ENCODE results near the gene FTL. TPM values are rescaled to one million over a fixed set of nuclear protein-coding genes. Genes with fewer than 3 reads are reported as not detected.

Gene FTL
- polyA plus RNA-seq, 4 donors: 1,558 to 2,525 (median 2,184) TPM

DNA sequence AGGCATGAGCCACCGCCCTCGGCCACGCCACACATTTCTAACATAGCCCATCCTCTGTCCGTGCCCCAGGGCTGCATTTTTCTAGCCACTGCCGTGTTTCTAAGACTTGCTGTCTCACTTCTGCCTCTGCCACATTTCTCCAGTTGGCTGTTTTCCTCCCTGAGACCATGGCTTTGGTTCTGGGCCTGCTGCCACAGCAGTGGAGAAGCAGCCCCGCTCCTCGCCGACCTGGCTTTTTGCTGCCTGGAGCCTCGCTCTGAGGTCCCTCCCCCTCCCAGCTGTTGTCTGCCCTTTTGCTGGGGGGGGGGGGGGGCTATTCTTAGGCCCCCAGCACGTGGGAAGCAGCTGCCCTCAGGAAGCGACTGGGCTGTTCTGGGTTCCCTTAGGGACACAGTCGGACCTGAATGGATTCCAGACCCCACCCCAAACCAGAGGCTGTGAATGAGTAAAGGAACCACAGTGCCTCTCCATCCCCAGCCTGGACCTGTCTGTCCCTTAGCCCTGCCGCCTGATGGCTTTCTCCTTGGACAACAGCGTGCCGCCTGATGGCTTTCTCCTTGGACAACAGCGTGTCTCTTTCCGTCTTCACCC is 24.7 kb downstream of the FTL start:
- no peak for DNase-seq (ENCODE audit: low read depth in 4 of 4, low spot score in 3 of 4)

DNA sequence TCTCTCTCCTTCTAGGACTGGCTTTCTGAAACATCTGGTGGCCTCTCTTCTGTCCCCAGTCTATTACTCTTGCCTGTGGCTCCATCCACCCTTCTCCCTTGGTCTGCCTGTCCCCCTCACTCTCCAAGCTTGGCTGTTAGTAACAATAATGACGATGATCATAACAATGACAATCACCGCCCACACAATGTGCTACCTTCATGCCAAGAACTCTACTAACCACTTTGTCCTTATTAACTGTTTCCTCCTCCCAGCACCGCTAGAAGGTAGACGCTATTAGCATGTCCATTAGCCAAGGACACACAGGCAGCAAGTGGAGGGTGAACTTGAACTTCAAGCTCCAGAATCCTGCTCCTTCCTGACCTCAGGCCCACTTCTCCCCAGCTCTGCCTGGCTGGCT is 25.3 kb downstream of the FTL start:
- DNase-seq (ENCODE audit: low read depth in 4 of 4, low spot score in 3 of 4): no peak

DNA sequence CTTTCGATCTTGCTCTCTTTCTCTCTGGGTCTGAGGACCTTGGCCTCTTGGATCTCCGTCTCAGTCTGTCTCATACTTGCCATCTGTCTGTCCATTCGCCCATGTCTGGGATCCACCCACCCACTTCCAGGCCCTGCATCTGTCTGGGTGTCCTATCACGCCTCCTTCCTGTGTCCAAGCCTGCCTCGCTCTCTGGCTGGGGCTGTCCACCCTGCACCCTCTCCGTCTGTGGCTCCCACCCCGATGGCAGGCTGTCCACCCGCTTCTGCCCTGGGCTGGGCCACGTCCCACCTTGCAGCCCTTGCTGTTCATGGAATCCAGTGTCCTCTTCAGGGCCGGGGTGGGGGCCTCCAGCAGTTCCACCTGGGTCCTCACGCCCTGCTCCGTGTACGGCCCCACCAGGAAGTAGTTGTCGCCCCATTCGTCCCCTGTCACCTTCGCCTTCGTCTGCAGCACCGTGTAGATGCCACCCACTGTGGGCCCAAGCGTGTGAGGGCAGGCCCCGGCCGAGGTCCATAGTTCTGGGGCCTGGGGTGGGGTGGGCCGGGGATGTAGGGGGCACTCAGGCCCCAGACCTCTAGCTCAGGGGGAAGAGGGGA is 26.0 kb downstream of the FTL start:
- DNase-seq (ENCODE audit: low read depth in 4 of 4, low spot score in 3 of 4): no peak

DNA sequence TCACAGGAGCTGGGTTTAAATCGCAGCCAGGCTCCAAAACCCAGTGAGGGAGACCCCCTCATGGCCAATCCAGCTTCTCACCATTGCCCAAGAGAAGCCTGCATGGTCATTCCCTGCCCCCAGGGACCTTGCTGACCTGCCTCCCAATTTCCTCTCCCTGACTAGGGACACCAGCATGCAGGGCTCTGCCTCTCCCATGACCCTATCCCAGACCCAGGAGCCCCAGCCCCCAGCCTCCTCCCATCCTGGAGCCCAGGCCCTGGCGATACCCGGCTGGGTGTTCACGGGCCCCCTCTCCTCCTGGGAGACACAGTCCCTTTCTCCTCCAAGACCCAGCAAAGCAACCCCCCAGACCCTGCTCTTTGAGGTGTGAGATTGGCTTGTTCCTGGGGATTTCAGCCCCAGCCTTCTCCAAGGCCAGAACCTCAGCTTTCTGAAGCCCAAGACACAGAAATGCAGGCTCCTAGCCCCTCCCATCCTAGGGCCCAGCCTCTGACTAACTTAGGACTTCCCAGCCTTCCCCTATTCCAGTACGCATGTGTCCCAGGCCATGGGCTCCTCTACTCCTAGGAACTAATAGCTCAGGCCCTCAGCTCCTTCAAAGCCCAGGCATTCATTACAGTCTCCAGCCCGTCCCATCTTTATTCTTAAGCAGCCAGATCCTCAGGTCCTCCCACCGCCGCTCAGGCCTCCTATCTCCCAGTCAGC is 26.9 kb downstream of the FTL start:
- DNase-seq (ENCODE audit: low read depth in 4 of 4, low spot score in 3 of 4): peak in 2 of 4 donors; percentile 31 to 53

DNA sequence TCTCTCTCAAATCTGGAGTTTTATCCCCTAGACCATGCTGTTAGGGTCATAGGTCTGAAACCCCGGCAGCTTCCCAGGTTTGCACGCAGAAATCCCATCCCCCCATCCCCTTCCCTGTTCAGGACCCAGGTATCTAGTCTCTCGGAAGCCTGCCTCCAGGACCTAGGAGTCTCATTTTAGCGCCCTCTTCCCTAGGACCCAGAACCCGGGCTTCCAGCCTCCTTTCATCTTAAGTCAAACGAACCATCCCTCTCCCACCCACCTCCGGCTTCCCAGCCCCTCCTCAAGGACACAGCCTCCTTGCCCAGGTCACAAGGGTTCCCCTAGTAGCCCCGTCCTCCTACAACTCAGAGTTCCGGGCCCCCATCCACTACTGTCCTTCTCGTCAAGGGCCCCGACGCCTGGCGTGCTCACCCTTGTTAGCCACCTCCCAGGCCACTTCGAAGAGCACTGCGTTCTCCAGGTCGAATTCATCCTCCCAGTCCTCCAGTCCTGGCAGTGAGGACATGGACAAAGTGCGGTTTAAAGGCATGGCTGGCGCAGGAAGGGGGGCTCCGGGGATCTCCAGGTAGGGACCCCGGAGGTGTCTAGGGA is 27.6 kb downstream of the FTL start:
- no peak for DNase-seq (ENCODE audit: low read depth in 4 of 4, low spot score in 3 of 4)

DNA sequence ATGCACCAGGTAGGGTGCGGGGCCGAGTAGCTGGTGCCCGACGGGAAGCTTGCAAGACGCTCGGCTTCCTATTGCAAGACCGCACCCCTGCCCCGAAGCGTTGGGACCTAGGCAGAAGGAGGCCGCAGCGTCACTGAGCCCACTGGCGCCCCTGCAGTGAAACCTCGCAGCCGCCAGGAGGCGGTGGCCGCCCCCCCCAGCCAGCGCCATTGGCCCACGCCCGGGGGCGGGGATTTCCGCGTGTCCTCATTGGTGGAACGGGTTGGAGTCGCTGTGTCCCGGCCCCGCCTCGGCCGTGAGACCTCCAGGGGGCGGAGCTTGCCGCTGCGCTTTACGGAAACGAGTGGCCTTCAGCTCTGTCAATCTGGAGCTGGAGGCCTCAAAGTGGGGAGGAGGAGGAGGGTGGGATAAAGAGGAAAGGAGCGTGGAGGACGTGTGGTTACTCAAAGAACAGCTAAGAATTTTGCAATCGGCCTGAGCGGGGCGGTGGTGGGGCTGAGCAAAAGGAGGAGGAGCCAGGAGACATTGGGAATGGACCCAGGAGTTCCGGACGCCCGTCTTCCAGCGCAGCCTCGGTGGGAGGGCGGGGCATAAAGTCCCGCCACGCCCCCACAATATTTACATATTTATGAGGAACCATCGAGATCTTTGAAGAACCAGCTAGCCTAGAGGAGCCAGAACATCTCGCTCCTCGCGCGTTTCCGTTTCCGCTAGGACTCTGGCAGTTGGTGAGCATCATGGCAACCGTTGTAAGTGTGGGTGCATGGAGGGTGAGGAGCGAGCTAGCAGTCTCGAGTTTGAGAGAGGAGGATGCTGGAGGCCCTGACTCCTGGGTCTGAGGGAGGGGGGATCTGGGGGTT is 28.3 kb downstream of the FTL start, which contains the start of the genes GYS1 and RUVBL2:
Gene GYS1, minus strand, starts transcription at position 135 of the 860 bp plus-strand sequence. CDS start 197 bp downstream, outside the sequence.
Gene RUVBL2, plus strand, starts transcription at position 713 of the 860 bp plus-strand sequence. Its CDS starts 25 bp downstream, at position 738.
- peak; percentile 98 to 99 (median 99) for DNase-seq (ENCODE audit: low read depth in 4 of 4, low spot score in 3 of 4)

DNA sequence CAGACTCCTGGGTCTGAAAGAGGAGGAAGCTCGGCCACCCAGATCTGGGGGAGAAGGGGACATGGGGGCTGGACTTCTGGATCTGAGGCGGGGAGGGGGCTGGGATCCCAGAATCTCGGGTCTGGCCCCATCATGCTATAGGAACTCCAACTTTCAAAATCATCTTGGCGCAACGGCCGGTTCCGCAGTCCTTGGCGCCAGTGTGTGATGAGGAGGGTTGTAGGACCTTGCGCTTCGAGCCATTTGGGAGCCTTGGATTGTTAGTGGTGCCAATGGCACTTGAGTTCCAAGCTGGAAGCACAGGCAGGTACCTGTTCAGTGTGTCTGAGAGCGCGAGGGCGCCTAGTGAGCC is 28.9 kb downstream of the FTL start:
- no peak for DNase-seq (ENCODE audit: low read depth in 4 of 4, low spot score in 3 of 4)

DNA sequence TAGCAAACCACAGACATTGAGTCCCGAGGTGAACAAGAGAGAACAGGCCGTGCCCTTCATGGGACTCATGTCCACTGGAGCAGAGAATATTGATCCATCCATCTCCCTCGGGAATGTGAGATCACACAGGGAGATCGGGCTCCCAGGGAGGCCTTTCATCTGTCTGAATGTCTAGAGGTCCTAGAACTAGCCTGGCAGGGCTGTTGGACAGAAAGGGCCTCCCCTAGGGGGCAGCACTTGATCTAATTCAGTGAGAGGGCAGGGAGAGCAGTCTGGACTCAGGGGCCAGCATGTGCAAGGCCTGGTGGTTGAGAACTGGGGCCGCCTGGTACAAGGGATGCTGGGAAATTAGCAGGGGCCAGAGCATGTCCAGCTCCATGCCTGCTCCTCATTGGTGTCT is 32.9 kb downstream of the FTL start:
- no peak for DNase-seq (ENCODE audit: low read depth in 4 of 4, low spot score in 3 of 4)

DNA sequence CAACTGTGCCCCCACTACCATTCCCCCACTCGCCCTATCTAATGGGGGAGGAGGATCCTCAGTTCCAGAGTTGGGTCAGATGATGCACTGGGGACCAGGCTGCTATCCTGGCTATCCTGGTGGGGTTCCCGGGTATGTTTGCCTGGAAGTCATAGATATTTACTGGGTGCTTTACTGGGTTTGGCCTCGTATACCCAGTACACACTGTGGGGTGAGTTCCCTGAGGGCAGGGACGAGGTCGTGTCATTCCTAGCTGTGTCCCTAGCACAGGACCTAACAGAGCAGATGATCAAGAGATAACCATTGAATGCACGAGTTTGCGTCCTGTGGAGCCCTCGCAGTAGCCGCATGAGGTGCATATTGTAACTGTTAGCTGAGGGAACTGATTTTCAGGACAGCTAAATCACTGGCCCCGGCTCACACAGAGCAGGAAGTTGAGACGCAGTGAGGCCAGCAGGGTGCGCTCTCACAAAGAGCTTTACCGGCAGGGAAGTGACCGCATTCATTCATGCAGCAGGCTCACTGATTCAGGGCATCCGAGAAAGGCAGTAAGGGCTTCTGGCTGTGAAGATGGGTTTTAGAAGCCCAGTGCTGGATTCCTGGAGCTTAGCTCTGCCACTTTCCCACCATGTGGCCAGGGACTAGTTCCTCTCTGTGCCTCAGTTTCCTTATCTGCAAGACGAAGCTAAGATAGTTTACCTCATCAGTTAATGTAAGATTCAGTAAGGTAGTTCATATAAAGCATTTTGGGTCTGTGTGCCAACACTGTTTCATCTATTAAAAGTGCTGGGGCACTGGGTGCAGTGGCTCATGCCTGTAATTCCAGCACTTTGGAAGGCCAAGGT is 34.6 kb downstream of the FTL start:
- DNase-seq (ENCODE audit: low read depth in 4 of 4, low spot score in 3 of 4): no peak

DNA sequence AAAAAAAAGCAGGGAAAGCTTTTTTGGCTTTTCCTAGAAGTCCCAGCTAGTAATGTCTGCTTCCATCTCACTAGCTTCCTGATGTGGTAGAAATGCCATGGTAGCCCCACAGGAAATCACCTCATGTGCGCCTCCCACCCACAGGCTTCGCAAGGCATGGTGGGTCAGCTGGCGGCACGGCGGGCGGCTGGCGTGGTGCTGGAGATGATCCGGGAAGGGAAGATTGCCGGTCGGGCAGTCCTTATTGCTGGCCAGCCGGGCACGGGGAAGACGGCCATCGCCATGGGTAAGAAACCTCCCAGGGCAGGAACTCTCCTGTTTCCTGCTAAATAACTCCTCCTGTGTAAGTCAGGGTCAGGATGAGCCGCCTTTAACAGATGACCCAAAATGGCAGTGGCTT is 39.0 kb downstream of the FTL start:
- no peak for DNase-seq (ENCODE audit: low read depth in 4 of 4, low spot score in 3 of 4)

DNA sequence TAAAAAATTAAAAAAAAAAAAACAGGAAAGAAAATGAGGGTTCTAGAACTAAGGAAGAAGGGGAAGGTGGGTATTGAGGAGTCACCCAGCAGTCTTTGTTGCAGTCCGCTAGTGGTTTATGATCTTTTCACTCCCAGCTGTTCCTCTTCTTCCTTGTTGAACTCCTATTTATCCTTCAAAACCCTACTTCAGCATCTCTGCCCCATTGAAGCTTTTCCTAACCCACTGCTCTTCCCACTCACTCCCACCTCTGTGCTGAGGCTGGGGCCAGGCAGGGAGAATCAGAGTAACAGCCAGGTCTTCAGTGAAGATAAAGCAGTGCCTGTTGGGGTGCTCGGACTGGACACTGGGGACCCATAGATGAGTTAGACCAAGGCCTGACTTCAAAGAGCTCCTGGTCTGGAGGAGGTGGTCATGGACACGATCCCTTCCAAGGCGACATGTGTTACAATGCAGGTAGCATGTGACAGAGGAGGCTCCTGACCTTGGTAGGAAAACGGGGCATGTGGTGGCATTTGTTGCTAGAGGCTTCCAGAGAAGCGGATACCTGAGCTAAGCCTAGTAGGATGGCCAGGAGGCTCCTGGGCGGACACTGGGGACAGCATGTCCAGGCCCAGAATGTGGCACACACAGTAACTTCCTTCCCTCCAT is 40.0 kb downstream of the FTL start:
- DNase-seq (ENCODE audit: low read depth in 4 of 4, low spot score in 3 of 4): no peak

DNA sequence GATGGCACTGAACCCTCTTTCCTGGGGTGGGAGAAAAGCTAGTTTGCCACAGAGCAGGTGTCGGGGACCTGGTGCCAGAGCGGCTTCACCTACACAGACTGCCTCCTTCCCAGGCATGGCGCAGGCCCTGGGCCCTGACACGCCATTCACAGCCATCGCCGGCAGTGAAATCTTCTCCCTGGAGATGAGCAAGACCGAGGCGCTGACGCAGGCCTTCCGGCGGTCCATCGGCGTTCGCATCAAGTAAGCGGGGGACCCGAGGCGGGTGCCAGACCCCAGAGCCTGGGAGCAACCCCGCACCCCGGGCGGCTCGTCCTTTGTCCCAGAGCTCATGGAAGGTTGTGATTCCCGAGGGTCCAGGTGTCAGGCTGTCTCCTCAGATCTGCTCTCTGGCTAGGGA is 41.8 kb downstream of the FTL start:
- no peak for DNase-seq (ENCODE audit: low read depth in 4 of 4, low spot score in 3 of 4)

DNA sequence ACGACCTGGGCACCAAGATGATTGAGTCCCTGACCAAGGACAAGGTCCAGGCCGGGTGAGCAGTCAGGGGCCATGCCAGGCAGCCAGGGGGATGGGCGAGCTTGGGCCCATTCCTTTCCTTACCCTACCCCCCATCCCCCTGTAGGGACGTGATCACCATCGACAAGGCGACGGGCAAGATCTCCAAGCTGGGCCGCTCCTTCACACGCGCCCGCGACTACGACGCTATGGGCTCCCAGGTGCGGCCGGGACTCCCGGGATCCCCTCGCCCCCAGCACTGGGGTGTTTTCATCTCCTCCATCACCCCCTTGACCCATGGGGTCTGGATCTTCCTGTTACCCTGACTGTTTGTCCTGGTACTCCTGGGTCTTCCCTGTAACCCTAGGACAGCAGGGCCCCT is 44.7 kb downstream of the FTL start:
- DNase-seq (ENCODE audit: low read depth in 4 of 4, low spot score in 3 of 4): no peak

DNA sequence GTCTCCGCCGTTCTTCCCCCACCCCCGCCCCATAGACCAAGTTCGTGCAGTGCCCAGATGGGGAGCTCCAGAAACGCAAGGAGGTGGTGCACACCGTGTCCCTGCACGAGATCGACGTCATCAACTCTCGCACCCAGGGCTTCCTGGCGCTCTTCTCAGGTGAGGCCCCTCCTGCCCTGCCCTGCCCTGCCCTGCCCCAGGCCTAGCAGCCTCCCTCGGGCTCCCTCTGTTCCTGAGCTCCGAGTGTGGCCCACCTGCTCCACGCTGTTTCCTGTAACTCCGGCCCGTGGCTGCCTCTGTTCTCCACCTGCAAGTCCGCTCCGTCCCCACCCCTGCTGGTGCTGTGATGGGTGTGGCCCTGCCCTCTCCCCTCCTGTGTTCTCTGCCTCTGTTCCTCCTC is 45.3 kb downstream of the FTL start:
- no peak for DNase-seq (ENCODE audit: low read depth in 4 of 4, low spot score in 3 of 4)

DNA sequence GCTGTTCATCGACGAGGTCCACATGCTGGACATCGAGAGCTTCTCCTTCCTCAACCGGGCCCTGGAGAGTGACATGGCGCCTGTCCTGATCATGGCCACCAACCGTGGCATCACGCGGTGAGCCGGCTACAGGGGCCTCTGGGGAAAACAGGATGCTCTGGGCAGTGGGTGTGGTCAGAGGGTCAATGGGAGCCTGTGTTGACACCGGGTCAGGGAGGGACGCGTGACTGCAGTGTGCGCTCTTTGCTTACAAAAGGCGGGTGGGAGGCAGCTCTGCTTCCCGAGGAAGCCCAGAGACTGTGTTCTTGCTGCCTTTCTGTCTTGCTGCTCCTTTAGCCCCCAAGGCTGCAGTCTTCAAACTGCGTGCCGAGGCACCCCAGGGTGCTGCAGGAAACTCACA is 46.1 kb downstream of the FTL start:
- DNase-seq (ENCODE audit: low read depth in 4 of 4, low spot score in 3 of 4): no peak

DNA sequence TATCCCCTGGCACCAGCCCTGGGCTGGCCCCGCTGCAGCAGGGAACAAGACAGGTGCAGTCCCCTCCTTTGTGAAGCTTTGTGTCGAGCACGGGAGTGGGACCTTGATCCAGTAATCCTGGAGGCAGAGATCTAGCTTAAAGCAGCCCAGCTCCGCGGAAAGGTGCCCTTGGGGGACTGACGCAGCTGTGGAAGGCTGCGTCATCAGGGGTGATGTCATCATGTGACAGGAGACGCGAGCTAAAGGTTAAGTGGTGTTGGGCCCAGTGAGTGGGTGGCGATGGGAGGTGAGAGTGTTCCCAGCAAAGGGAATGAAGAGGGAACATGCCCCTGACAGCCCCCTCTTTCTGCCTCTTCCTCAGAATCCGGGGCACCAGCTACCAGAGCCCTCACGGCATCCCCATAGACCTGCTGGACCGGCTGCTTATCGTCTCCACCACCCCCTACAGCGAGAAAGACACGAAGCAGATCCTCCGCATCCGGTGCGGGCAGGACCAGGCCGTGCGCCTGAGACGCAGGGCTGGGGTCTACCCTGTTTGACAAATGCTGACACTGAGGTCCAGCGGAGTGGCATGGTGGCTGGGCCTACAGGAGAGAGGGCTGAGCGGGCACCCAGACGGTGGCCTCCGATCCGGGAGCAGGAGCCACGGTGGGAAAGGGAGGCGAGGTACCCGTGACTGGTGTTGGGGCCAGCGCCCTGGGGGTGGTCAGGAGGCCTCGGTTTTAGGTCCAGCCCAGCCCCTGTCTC is 49.2 kb downstream of the FTL start:
- no peak for DNase-seq (ENCODE audit: low read depth in 4 of 4, low spot score in 3 of 4)

DNA sequence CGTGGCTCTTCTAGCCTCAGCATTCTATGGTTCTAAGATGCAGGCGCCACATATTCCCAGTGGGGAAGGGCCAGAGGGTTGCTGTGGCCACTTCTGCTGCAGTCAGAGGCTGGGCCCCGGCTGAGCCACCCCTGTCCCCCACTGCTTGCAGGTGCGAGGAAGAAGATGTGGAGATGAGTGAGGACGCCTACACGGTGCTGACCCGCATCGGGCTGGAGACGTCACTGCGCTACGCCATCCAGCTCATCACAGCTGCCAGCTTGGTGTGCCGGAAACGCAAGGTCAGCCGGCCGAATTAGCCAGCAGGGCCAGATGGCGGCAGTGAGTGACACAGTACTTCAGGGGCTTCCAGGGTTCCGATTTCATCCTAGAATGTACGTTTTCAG is 49.8 kb downstream of the FTL start:
- DNase-seq (ENCODE audit: low read depth in 4 of 4, low spot score in 3 of 4): no peak

DNA sequence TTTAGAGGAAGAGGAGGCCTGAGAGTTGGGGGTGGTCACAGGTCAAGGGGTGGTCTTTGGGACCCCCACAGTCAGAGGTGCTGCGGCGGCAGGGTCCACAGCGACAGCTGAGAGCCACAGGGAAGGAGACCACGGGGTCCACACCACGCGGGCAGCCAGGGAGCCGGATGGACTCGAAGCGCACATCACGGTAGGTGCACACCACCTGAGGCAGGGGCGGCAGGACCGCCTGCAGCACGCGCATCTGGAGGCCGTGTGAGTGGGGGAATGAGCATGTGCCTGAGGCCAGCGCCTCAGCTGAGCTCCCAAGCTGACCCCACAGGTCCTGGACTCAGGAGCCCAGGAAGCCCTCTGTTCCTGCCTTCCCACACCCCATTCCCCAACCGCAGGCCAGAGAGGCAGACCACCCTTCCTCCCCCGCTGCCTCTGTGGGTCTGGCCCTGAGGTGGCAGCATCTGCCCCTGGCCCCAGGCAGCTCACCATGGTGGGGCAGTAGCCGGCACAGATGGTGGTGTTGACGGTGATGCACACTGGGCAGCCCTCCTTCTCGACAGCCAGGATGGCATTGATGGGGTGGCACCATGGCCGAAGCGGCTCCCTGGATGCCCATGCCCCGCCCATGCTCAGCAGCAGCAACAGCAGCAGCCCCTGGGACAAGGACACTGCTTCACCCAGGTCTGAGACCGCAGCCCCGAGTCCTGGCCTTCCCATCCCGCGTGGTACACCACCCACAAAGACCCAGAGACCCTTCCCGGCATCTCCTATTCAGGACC is 51.1 kb downstream of the FTL start:
- DNase-seq (ENCODE audit: low read depth in 4 of 4, low spot score in 3 of 4): no peak

All from left renal pelvis (tissue), 4 donors.